Nephron (organoid): Measurements from ENCODE around the gene MEGF6.

Experiments
- H3K27ac Mint-ChIP-seq, 3 experiments: 2 replicates each; pipeline ENCODE4 v1.8.0; 2020; ENCODE audit warnings: mixed read lengths in 3 of 3, mild to moderate bottlenecking in 2 of 3, moderate library complexity in 1 of 3
- H3K27me3 Mint-ChIP-seq: 2 replicates; pipeline ENCODE4 v1.8.0; 2021; ENCODE audit warnings: low read depth, mild to moderate bottlenecking, moderate library complexity, mixed read lengths
- H3K36me3 Mint-ChIP-seq: 2 replicates; pipeline ENCODE4 v1.8.0; 2020; ENCODE audit warnings: low read depth, mixed read lengths
- H3K4me1 Mint-ChIP-seq: 2 replicates; pipeline ENCODE4 v1.8.0; 2020; ENCODE audit warnings: mixed read lengths
- H3K4me3 Mint-ChIP-seq, 3 experiments: 2 replicates each; pipeline ENCODE4 v1.8.0; 2020; ENCODE audit warnings: mild to moderate bottlenecking in 3 of 3, mixed read lengths in 3 of 3, moderate library complexity in 2 of 3
- H3K9me3 Mint-ChIP-seq: 2 replicates; pipeline ENCODE4 v1.8.0; 2020; ENCODE audit warnings: mixed read lengths
- CTCF ChIP-seq, 3 experiments: fragments of 200-600 bp; sonication (generic); IDR thresholded peaks; one replicate each; pipeline ENCODE4 v1.5.0; 2021; ENCODE audit warnings: antibody characterized with exemption in 3 of 3; ENCODE audit not compliant: unreplicated experiment in 3 of 3

Gene MEGF6

GRCh38 chr1:3442331-3442730, 169.0 kb downstream of the MEGF6 start:
- H3K9me3 Mint-ChIP-seq = peaks cover 12% of the 10 kb centered on the region
- H3K4me1 Mint-ChIP-seq = no peaks in the 10 kb centered on the region
- no peak overlapping the region for H3K27ac Mint-ChIP-seq
- no peak overlapping the region for H3K4me3 Mint-ChIP-seq
- peaks cover 32% of the 10 kb centered on the region for H3K27me3 Mint-ChIP-seq
- no peaks in the 10 kb centered on the region for H3K36me3 Mint-ChIP-seq
- TF ChIP-seq CTCF (IDR thresholded peaks at IDR 0.05; ENCODE audit: unreplicated experiment in 3 of 3) = no peak

DNA sequence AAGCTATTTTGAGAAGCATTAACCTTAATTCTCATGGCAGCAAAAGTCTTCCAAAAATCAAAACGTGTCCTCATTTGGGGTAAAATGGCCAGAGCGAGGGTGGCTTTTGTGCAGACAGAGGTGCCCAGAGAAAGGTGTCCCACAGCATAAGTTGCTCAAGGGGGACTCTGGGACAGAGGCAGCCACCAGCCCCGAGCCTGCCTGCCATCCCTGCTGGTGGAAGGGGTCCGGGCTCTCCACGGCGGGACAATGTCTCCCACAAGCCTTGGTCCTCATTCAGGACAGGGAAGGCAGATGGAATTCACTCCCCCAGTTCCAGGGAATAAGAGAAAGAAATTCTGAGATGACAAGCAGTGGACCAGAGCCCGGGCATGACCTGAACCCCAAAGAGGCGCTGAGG, 169.4 kb downstream of the MEGF6 start:
- Mint-ChIP-seq H3K4me1 (no peaks in the 10 kb centered on the region), H3K9me3 (peaks cover 8% of the 10 kb centered on the region), H3K27me3 (peaks cover 32% of the 10 kb centered on the region), H3K4me3 (no peak overlapping the region), H3K27ac (no peak overlapping the region), H3K36me3 (no peaks in the 10 kb centered on the region)
- TF ChIP-seq CTCF (IDR thresholded peaks at IDR 0.05; ENCODE audit: unreplicated experiment in 3 of 3) = no peak

DNA sequence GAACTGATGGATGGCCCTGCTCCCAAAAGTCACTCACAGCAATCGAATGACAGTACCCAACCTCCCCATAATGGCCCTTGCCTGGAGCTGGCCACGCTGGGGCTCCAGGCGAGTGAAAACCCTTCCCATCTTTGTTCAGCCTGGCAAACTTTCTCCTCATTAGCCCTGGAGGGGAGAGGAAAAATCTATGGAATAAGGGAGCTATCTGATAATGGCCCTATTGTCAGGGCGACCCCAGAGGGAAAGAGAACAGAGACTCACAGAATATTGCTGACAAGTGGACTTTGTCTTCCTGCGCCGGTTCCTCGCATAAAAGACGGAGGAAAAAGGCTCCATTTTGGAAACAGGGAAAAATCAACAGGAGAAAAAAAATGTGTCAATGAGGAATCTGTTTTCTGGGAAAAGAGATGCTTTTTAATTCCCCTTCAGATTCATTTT, 169.9 kb downstream of the MEGF6 start:
- Mint-ChIP-seq H3K4me1 (no peaks in the 10 kb centered on the region), H3K4me3 (no peak overlapping the region), H3K9me3 (peaks cover 7% of the 10 kb centered on the region), H3K27ac (peak overlapping the region in 1 of 3 experiments; percentile 35), H3K27me3 (peaks cover 32% of the 10 kb centered on the region), H3K36me3 (no peaks in the 10 kb centered on the region)
- TF ChIP-seq CTCF (IDR thresholded peaks at IDR 0.05; ENCODE audit: unreplicated experiment in 3 of 3) = no peak

- no peak for TF ChIP-seq CTCF (IDR thresholded peaks at IDR 0.05; ENCODE audit: unreplicated experiment in 3 of 3)
- Mint-ChIP-seq H3K4me3 (no peak overlapping the region), H3K4me1 (no peaks in the 10 kb centered on the region), H3K36me3 (peaks cover 4% of the 10 kb centered on the region), H3K27ac (peak overlapping the region in 1 of 3 experiments; percentile 35), H3K27me3 (peaks cover 32% of the 10 kb centered on the region), H3K9me3 (peaks cover 7% of the 10 kb centered on the region)
Observed at GRCh38 chr1:3440711-3441409, 170.4 kb downstream of the MEGF6 start.

- no peak for TF ChIP-seq CTCF (IDR thresholded peaks at IDR 0.05; ENCODE audit: unreplicated experiment in 3 of 3)
- H3K4me1 Mint-ChIP-seq = no peaks in the 10 kb centered on the region
Observed at GRCh38 chr1:3440300-3440681, 171.0 kb downstream of the MEGF6 start.

More at GRCh38 chr1:3440300-3440681, 171.0 kb downstream of the MEGF6 start:
- Mint-ChIP-seq H3K27me3 (peaks cover 30% of the 10 kb centered on the region), H3K4me3 (no peak overlapping the region), H3K9me3 (peaks cover 4% of the 10 kb centered on the region), H3K36me3 (peaks cover 7% of the 10 kb centered on the region), H3K27ac (no peak overlapping the region)
